Endothelial cell of umbilical vein (primary cell): ENCODE results near the gene NOTCH2. TPM values are rescaled to one million over a fixed set of nuclear protein-coding genes. Genes with fewer than 3 reads are reported as not detected.

Experiments used
- BruUV-seq: library from RNA; stranded (reverse); fragments of 400-500 nt; replicated peaks from 2 replicates; lab custom pipeline; 2021; lab: Mats Ljungman, UMichigan
- CTCF ChIA-PET: fragments of 300-600, 350-600 bp; sonication (Branson Sonifier 250); formaldehyde crosslinking; loops from one replicate; lab custom pipeline; 2021; ENCODE audit warnings: antibody characterized with exemption, inconsistent platforms; lab: Charles Lee
- POLR2A ChIA-PET: fragments of 300-600, 350-600 bp; sonication (Branson Sonifier 250); formaldehyde crosslinking; loops from one replicate; lab custom pipeline; 2021; ENCODE audit warnings: antibody characterized with exemption, inconsistent platforms; lab: Charles Lee
- DNase-seq: peaks from one replicate; pipeline ENCODE4 v3.0.0-alpha.2; 2011; ENCODE audit warnings: low read depth, low spot score
- FAIRE-seq: peaks from 2 replicates; lab custom pipeline; 2011; peaks lifted over from hg19 to GRCh38; lab: Jason Lieb, UNC
- H2AFZ ChIP-seq: 2 replicates; pipeline ENCODE4 v1.6.0; 2012; ENCODE audit warnings: low read depth, low read length, control low read depth, inconsistent platforms
- H3K27ac ChIP-seq: 2 replicates; pipeline ENCODE4 v1.5.1; 2011; ENCODE audit warnings: low read depth, mild to moderate bottlenecking, control low read depth, low read length, moderate library complexity; ENCODE audit not compliant: insufficient read depth
- H3K27me3 ChIP-seq, 2 experiments: 2 replicates each; pipeline versions ENCODE4 v1.6.0 to v1.6.1; 2011; ENCODE audit warnings: low read length in 2 of 2, mixed read lengths in 1 of 2; ENCODE audit not compliant: control insufficient read depth in 2 of 2, insufficient read depth in 2 of 2
- H3K36me3 ChIP-seq, 2 experiments: 2 replicates in 1 of 2; 3 replicates in 1 of 2; pipeline ENCODE4 v1.5.1; 2011; ENCODE audit warnings: low read length in 2 of 2, mild to moderate bottlenecking in 1 of 2, moderate library complexity in 1 of 2; ENCODE audit not compliant: control insufficient read depth in 2 of 2, insufficient read depth in 2 of 2; ENCODE audit errors: extremely low read depth in 1 of 2
- H3K4me1 ChIP-seq: 3 replicates; pipeline ENCODE4 v1.5.1; 2011; ENCODE audit warnings: mild to moderate bottlenecking, low read length; ENCODE audit not compliant: control insufficient read depth, insufficient read depth; ENCODE audit errors: extremely low read depth
- H3K4me2 ChIP-seq: 2 replicates; pipeline ENCODE4 v1.6.1; 2011; ENCODE audit warnings: low read length, control low read depth, mixed read lengths; ENCODE audit not compliant: insufficient read depth
- H3K4me3 ChIP-seq, 3 experiments: fragments of 200-600 bp in 1 of 3; sonication (generic), shearing (Covaris generic) in 1 of 3; replicated peaks in 1 of 3; 2 replicates each; pipeline ENCODE4 v1.5.1; 2011 to 2016; ENCODE audit warnings: control low read depth in 3 of 3, low read length in 3 of 3, mild to moderate bottlenecking in 2 of 3, inconsistent platforms in 1 of 3, low read depth in 1 of 3, moderate library complexity in 1 of 3; ENCODE audit not compliant: insufficient read depth in 1 of 3
- H3K79me2 ChIP-seq: 2 replicates; pipeline ENCODE4 v1.6.0; 2012; ENCODE audit warnings: low read length, inconsistent platforms; ENCODE audit not compliant: control insufficient read depth, insufficient read depth
- H3K9ac ChIP-seq: replicated peaks from 2 replicates; pipeline ENCODE3; 2011; ENCODE audit warnings: low read length, control low read depth; ENCODE audit not compliant: insufficient read depth; ENCODE audit errors: extremely low read depth
- H3K9me1 ChIP-seq: replicated peaks from 3 replicates; pipeline ENCODE4 v1.6.0; 2011; ENCODE audit warnings: mild to moderate bottlenecking, low read length; ENCODE audit not compliant: control insufficient read depth, insufficient read depth; ENCODE audit errors: extremely low read depth
- H3K9me3 ChIP-seq: replicated peaks from 2 replicates; pipeline ENCODE4 v1.5.1; 2012; ENCODE audit warnings: low read length, inconsistent platforms; ENCODE audit not compliant: control insufficient read depth, insufficient read depth
- H4K20me1 ChIP-seq: replicated peaks from 2 replicates; pipeline ENCODE3; 2011; ENCODE audit warnings: mild to moderate bottlenecking, low read length; ENCODE audit not compliant: control insufficient read depth, insufficient read depth; ENCODE audit errors: extremely low read depth
- EZH2 ChIP-seq: IDR thresholded peaks from 2 replicates; pipeline ENCODE4 v1.6.1; 2012; ENCODE audit warnings: borderline replicate concordance, low read depth, mild to moderate bottlenecking, moderate library complexity, low read length, inconsistent platforms; ENCODE audit not compliant: severe bottlenecking
- FOS ChIP-seq: IDR thresholded peaks from 2 replicates; pipeline ENCODE4 v1.6.1; 2011; ENCODE audit warnings: mild to moderate bottlenecking, low read length, moderate library complexity, borderline replicate concordance; ENCODE audit not compliant: insufficient read depth
- GATA2 ChIP-seq: IDR thresholded peaks from 2 replicates; pipeline ENCODE4 v1.7.0; 2011; ENCODE audit warnings: low read depth, mild to moderate bottlenecking, moderate library complexity, mixed read lengths, low read length; ENCODE audit not compliant: insufficient read length, insufficient read depth
- JUN ChIP-seq: IDR thresholded peaks from 2 replicates; pipeline ENCODE4 v1.6.1; 2011; ENCODE audit warnings: borderline replicate concordance, low read depth; ENCODE audit not compliant: insufficient read length, insufficient read depth
- MYC ChIP-seq: IDR thresholded peaks from one replicate; pipeline ENCODE4 v1.6.1; 2011; ENCODE audit warnings: mild to moderate bottlenecking, low read depth, low read length
- POLR2A ChIP-seq: IDR thresholded peaks from 2 replicates; pipeline ENCODE4 v1.6.1; 2012; ENCODE audit warnings: low read depth, mild to moderate bottlenecking, control low read depth, low read length
- POLR2AphosphoS5 ChIP-seq: IDR thresholded peaks from 2 replicates; pipeline ENCODE4 v1.6.1; 2012; ENCODE audit warnings: low read depth, mild to moderate bottlenecking, control low read depth, low read length, moderate library complexity; ENCODE audit not compliant: insufficient read depth
- dilution Hi-C: fragments of 300-500 bp; cut with MboI; formaldehyde crosslinking; loops from one replicate; pipeline ENCODE4 v1.15.0; 2019; ENCODE audit warnings: low sequenced_read_pairs; ENCODE audit not compliant: extremely low pct_ligation_motif_present
- intact Hi-C: fragments of 100-400 bp; cut with micrococcal nuclease; formaldehyde crosslinking; loops from one replicate; pipeline ENCODE4 v1.10.0; 2022
- polyA plus RNA-seq, 4 experiments: library from polyadenylated mRNA; depleted of rRNA in 3 of 4; stranded (reverse) in 3 of 4; unstranded in 1 of 4; fragments of >200 nt; gene quantifications; 2 replicates each; pipeline versions ENCODE4 v1.2.1 to v1.2.3, GENCODE V29; 2011 to 2012; ENCODE audit warnings: missing spikeins in 1 of 4
- total RNA-seq: library from RNA; stranded (reverse); gene quantifications from 2 replicates; pipeline ENCODE4 v1.2.3, GENCODE V29; 2021
- TF ChIP-seq, protein P1 (sequence below), 2 donors: IDR thresholded peaks; 1 replicate in 1 of 2; 2 replicates in 1 of 2; pipeline ENCODE4 v1.5.1; 2011; ENCODE audit warnings: low read length in 2 of 2, mild to moderate bottlenecking in 2 of 2, moderate library complexity in 2 of 2, control low read depth in 1 of 2, inconsistent platforms in 1 of 2, low read depth in 1 of 2; ENCODE audit not compliant: insufficient read depth in 1 of 2; ENCODE audit errors: extremely low read depth in 1 of 2
- TF ChIP-seq, protein P2 (sequence below): IDR thresholded peaks from 2 replicates; pipeline ENCODE4 v1.6.1; 2011; ENCODE audit not compliant: insufficient read depth, insufficient read length

NOTCH2 gene
- total and polyA plus RNA-seq, 2 donors (not counting 3 experiments of a cell fraction or from before 2014, with no cell fraction given), result 14.3 to 49.1 TPM

DNA sequence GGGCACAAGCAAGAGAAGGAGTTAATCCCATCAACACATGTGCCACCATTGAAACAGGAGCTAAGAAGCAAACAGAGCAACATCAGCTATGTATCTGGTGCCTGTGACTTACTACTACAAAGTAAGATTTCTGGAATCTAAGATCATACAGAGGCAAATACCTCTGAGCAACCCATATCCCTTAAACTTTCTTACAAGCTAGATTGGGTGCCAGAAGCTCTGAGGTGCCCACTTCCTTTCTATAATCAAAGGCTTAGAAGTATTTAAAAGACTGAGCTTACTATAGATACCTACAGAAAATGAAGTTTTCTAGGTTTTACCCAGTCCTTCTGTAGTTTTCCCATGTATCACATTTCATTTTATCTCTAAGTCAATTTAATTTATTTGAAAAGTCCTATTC lies 128.8 kb downstream of the NOTCH2 start:
- no peaks in the 10 kb centered on the region for H3K27me3 ChIP-seq
- POLR2A ChIA-PET, result no interaction called here
- TF ChIP-seq, protein P1, sequence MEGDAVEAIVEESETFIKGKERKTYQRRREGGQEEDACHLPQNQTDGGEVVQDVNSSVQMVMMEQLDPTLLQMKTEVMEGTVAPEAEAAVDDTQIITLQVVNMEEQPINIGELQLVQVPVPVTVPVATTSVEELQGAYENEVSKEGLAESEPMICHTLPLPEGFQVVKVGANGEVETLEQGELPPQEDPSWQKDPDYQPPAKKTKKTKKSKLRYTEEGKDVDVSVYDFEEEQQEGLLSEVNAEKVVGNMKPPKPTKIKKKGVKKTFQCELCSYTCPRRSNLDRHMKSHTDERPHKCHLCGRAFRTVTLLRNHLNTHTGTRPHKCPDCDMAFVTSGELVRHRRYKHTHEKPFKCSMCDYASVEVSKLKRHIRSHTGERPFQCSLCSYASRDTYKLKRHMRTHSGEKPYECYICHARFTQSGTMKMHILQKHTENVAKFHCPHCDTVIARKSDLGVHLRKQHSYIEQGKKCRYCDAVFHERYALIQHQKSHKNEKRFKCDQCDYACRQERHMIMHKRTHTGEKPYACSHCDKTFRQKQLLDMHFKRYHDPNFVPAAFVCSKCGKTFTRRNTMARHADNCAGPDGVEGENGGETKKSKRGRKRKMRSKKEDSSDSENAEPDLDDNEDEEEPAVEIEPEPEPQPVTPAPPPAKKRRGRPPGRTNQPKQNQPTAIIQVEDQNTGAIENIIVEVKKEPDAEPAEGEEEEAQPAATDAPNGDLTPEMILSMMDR (IDR thresholded peaks at IDR 0.05; ENCODE audit: extremely low read depth in 1 of 2, insufficient read depth in 1 of 2, low read depth in 1 of 2, low read length in 2 of 2), result no peak
- TF ChIP-seq POLR2AphosphoS5 (no peak), FOS (no peak), POLR2A (no peak), JUN (no peak), MYC (no peak), EZH2 (no peak), GATA2 (no peak)
- TF ChIP-seq, protein P2, sequence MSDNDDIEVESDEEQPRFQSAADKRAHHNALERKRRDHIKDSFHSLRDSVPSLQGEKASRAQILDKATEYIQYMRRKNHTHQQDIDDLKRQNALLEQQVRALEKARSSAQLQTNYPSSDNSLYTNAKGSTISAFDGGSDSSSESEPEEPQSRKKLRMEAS, result no peak
- H3K9ac ChIP-seq, result no peak overlapping the region
- no peaks in the 10 kb centered on the region for H3K79me2 ChIP-seq
- no peaks in the 10 kb centered on the region for H4K20me1 ChIP-seq
- FAIRE-seq, result no peak
- H2AFZ ChIP-seq, result no peak overlapping the region
- no peaks in the 10 kb centered on the region for H3K9me3 ChIP-seq
- no TSS peak for BruUV-seq
- H3K9me1 ChIP-seq, result no peaks in the 10 kb centered on the region
- intact Hi-C loops, result no loop called here
- CTCF ChIA-PET, result interaction anchor here (3.9 kb wide), 1 partner anchor 9 kb away, joined by 18 read pairs; no protein-coding TSS in a partner anchor
- H3K27ac ChIP-seq, result no peak overlapping the region
- no peak overlapping the region for H3K4me2 ChIP-seq
- peaks cover 0 to 3% of the 10 kb centered on the region in 2 experiments for H3K36me3 ChIP-seq
- H3K4me1 ChIP-seq, result no peaks in the 10 kb centered on the region
- dilution Hi-C loops, result no loop called here
- DNase-seq, result no peak
- H3K4me3 ChIP-seq, result no peak overlapping the region
